ENCODE data around the gene GSTM2. TPM values are rescaled to one million over a fixed set of nuclear protein-coding genes. Genes with fewer than 3 reads are reported as not detected.
"Not testable (repeated sequence)": the region's sequence is repeated elsewhere in the genome, so short reads cannot be mapped to it uniquely, and the experiment has no call there.

Gene GSTM2
- polyA plus RNA-seq, 6 donors from 2014 or later = 3.9 to 14.5 (median 5.7) TPM

- not testable (repeated sequence) for H3K27ac Mint-ChIP-seq; H3K9me3 Mint-ChIP-seq; H3K4me1 Mint-ChIP-seq; H3K27me3 Mint-ChIP-seq; H3K4me3 Mint-ChIP-seq; H3K36me3 Mint-ChIP-seq; DNase-seq; ATAC-seq (ENCODE audit: low read depth in 2 of 2)
These were observed 17.5 kb downstream of the GSTM2 start for GRCh38 chr1:109685399-109685798.

- not testable (repeated sequence) for DNase-seq; H3K4me1 Mint-ChIP-seq; H3K36me3 Mint-ChIP-seq; H3K9me3 Mint-ChIP-seq; H3K27ac Mint-ChIP-seq; ATAC-seq (ENCODE audit: low read depth in 2 of 2); H3K27me3 Mint-ChIP-seq
- peak overlapping the region in 1 of 8 donors; percentile 90 for H3K4me3 Mint-ChIP-seq
These were observed 18.0 kb downstream of the GSTM2 start for GRCh38 chr1:109685890-109686289.

- H3K4me1 Mint-ChIP-seq, DNase-seq, H3K9me3 Mint-ChIP-seq, H3K36me3 Mint-ChIP-seq, H3K27me3 Mint-ChIP-seq: not testable (repeated sequence)
- ATAC-seq (ENCODE audit: low read depth in 2 of 2) = peak in 1 of 2 donors; percentile 11
- H3K4me3 Mint-ChIP-seq = peak overlapping the region in 6 of 8 donors; percentile 80 to 93 (median 90)
- peak overlapping the region in 3 of 6 donors; percentile 62 to 82 (median 70) for H3K27ac Mint-ChIP-seq
These were observed 19.3 kb downstream of the GSTM2 start for GRCh38 chr1:109687109-109687508.

- peak within 1 kb of the TSS in 4 of 6 donors; percentile 44 to 82 (median 73) for H3K27ac Mint-ChIP-seq
- DNase-seq (no peak), ATAC-seq (ENCODE audit: low read depth in 2 of 2) (peak; percentile 99)
- peaks cover 0 to 6% (median 0%) of the 10 kb centered on the region in 7 donors for H3K9me3 Mint-ChIP-seq
- H3K27me3 Mint-ChIP-seq = no peaks in the 10 kb centered on the region
- peaks cover 0 to 9% (median 0%) of the 10 kb centered on the region in 3 donors for H3K4me1 Mint-ChIP-seq
- peak within 1 kb of the TSS in 6 of 8 donors; percentile 80 to 93 (median 90) for H3K4me3 Mint-ChIP-seq
- H3K36me3 Mint-ChIP-seq = no peaks in the 10 kb centered on the region
These were observed 20.0 kb downstream of the GSTM2 start, which contains the start of gene GSTM1 for GRCh38 chr1:109687641-109688499. GSTM1 (plus strand) TSS chr1:109687817; CDS start chr1:109687874, 57 bp downstream.

- no peak for ATAC-seq (ENCODE audit: low read depth in 2 of 2)
- Mint-ChIP-seq H3K27ac (peak overlapping the region in 1 of 6 donors; percentile 85), H3K27me3 (no peaks in the 10 kb centered on the region), H3K36me3 (no peaks in the 10 kb centered on the region), H3K9me3 (peaks cover 0 to 3% (median 0%) of the 10 kb centered on the region in 7 donors), H3K4me1 (peaks cover 0 to 6% (median 0%) of the 10 kb centered on the region in 3 donors), H3K4me3 (peak overlapping the region in 5 of 8 donors; percentile 25 to 90 (median 30))
- no peak for DNase-seq
These were observed 22.1 kb downstream of the GSTM2 start for GRCh38 chr1:109689844-109690405.

GRCh38 chr1:109691759-109692158 is 23.9 kb downstream of the GSTM2 start:
- ATAC-seq (ENCODE audit: low read depth in 2 of 2) (no peak), DNase-seq (no peak)
- peaks cover 0 to 6% (median 0%) of the 10 kb centered on the region in 3 donors for H3K4me1 Mint-ChIP-seq
- peak overlapping the region in 1 of 8 donors; percentile 24 for H3K4me3 Mint-ChIP-seq
- no peaks in the 10 kb centered on the region for H3K27me3 Mint-ChIP-seq
- H3K9me3 Mint-ChIP-seq = no peaks in the 10 kb centered on the region
- H3K36me3 Mint-ChIP-seq = no peaks in the 10 kb centered on the region
- H3K27ac Mint-ChIP-seq = no peak overlapping the region

GRCh38 chr1:109694400-109694799 is 26.5 kb downstream of the GSTM2 start:
- not testable (repeated sequence) for H3K27me3 Mint-ChIP-seq; H3K9me3 Mint-ChIP-seq; DNase-seq; H3K4me3 Mint-ChIP-seq; H3K4me1 Mint-ChIP-seq; H3K27ac Mint-ChIP-seq; ATAC-seq (ENCODE audit: low read depth in 2 of 2); H3K36me3 Mint-ChIP-seq

GRCh38 chr1:109695138-109695537 is 27.3 kb downstream of the GSTM2 start:
- H3K36me3 Mint-ChIP-seq; H3K9me3 Mint-ChIP-seq; H3K27ac Mint-ChIP-seq; H3K27me3 Mint-ChIP-seq; ATAC-seq (ENCODE audit: low read depth in 2 of 2); DNase-seq; H3K4me3 Mint-ChIP-seq; H3K4me1 Mint-ChIP-seq: not testable (repeated sequence)

GRCh38 chr1:109697066-109697465 is 29.2 kb downstream of the GSTM2 start:
- Mint-ChIP-seq H3K4me1 (no peaks in the 10 kb centered on the region), H3K27me3 (no peaks in the 10 kb centered on the region), H3K4me3 (no peak overlapping the region), H3K36me3 (no peaks in the 10 kb centered on the region), H3K9me3 (no peaks in the 10 kb centered on the region), H3K27ac (no peak overlapping the region)
- ATAC-seq (ENCODE audit: low read depth in 2 of 2) (no peak), DNase-seq (no peak)

GRCh38 chr1:109697861-109698260 is 30.0 kb downstream of the GSTM2 start:
- peak overlapping the region in 1 of 6 donors; percentile 32 for H3K27ac Mint-ChIP-seq
- H3K36me3 Mint-ChIP-seq; H3K4me1 Mint-ChIP-seq; ATAC-seq (ENCODE audit: low read depth in 2 of 2); H3K27me3 Mint-ChIP-seq; H3K4me3 Mint-ChIP-seq; DNase-seq; H3K9me3 Mint-ChIP-seq: not testable (repeated sequence)

- Mint-ChIP-seq H3K9me3 (peaks cover 3 to 23% (median 14%) of the 10 kb centered on the region in 7 donors), H3K27ac (peak overlapping the region in 1 of 6 donors; percentile 80), H3K36me3 (peaks cover 5 to 28% of the 10 kb centered on the region in 2 donors)
- DNase-seq; H3K4me1 Mint-ChIP-seq; ATAC-seq (ENCODE audit: low read depth in 2 of 2); H3K4me3 Mint-ChIP-seq; H3K27me3 Mint-ChIP-seq: not testable (repeated sequence)
These were observed 35.1 kb downstream of the GSTM2 start for GRCh38 chr1:109702940-109703339.

GRCh38 chr1:109704173-109704572 is 36.3 kb downstream of the GSTM2 start:
- peaks cover 4 to 32% (median 23%) of the 10 kb centered on the region in 7 donors for H3K9me3 Mint-ChIP-seq
- ATAC-seq (ENCODE audit: low read depth in 2 of 2) (no peak), DNase-seq (no peak)
- H3K27me3 Mint-ChIP-seq = no peaks in the 10 kb centered on the region
- no peak overlapping the region for H3K4me3 Mint-ChIP-seq
- no peaks in the 10 kb centered on the region for H3K4me1 Mint-ChIP-seq
- H3K36me3 Mint-ChIP-seq = peaks cover 11 to 39% of the 10 kb centered on the region in 2 donors
- peak overlapping the region in 1 of 6 donors; percentile 58 for H3K27ac Mint-ChIP-seq

GRCh38 chr1:109705411-109705810 is 37.6 kb downstream of the GSTM2 start:
- Mint-ChIP-seq H3K27me3 (no peaks in the 10 kb centered on the region), H3K4me1 (no peaks in the 10 kb centered on the region), H3K9me3 (peaks cover 7 to 37% (median 26%) of the 10 kb centered on the region in 7 donors), H3K4me3 (peak overlapping the region in 1 of 8 donors; percentile 56), H3K27ac (no peak overlapping the region), H3K36me3 (peaks cover 16 to 46% of the 10 kb centered on the region in 2 donors)
- ATAC-seq (ENCODE audit: low read depth in 2 of 2) (no peak), DNase-seq (no peak)

- H3K9me3 Mint-ChIP-seq = peaks cover 7 to 27% (median 18%) of the 10 kb centered on the region in 7 donors
- peaks cover 10 to 38% of the 10 kb centered on the region in 2 donors for H3K36me3 Mint-ChIP-seq
- H3K4me1 Mint-ChIP-seq; ATAC-seq (ENCODE audit: low read depth in 2 of 2); H3K27ac Mint-ChIP-seq; H3K4me3 Mint-ChIP-seq; DNase-seq: not testable (repeated sequence)
- H3K27me3 Mint-ChIP-seq = peaks cover 4 to 22% (median 7%) of the 10 kb centered on the region in 3 donors
These were observed 41.1 kb downstream of the GSTM2 start for GRCh38 chr1:109708949-109709348.
